NK-92 (cell line): ENCODE data around the gene AHSA1.
"Not testable (repeated sequence)": the region's sequence is repeated elsewhere in the genome, so short reads cannot be mapped to it uniquely, and the experiment has no call there.

Experiments
- DNase-seq: peaks from one replicate; lab custom pipeline; 2025; ENCODE audit not compliant: unreplicated experiment; lab: John Stamatoyannopoulos, UW

The AHSA1 gene

DNA sequence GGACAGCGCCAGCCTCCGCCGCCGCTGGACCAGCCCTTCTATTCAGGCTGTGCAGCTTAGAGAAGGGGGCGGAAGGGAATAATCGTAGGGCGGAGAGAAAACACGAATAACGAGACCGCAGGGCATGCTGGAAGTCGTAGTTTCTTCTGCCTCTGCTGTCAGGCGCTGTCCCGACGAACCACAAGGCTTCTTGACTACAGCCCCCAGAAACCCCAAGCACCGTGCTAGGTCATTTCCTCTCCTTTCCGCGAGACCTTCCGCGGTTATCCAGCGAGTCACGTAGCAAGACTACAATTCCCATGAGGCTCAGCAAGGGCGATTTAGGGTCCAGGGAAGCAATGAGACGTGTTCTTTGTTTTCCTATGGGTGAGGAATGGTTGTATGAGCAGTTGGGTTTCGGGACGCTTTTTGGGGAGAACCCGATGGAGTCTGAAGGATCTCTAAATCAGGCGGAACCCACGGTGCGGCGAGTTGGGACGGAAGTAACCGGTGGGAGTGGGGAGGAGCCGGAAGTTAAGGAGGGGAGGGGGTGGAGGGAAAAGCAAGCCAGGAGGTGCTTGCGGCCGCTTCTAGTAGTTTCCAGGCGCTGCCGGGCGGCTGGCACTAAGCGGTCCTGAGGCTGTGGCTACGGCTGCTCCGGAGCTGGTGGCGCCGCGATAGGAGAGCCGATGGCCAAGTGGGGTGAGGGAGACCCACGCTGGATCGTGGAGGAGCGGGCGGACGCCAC, at the start of gene AHSA1, which contains the start of gene VIPAS39:
Gene AHSA1, plus strand, starts transcription at position 572 of the 727 bp plus-strand sequence. Its CDS starts 97 bp downstream, at position 669.
Gene VIPAS39, minus strand, starts transcription at position 80 of the 727 bp plus-strand sequence. CDS start 3,499 bp downstream, outside the sequence.
- DNase-seq: peak; percentile 85

DNA sequence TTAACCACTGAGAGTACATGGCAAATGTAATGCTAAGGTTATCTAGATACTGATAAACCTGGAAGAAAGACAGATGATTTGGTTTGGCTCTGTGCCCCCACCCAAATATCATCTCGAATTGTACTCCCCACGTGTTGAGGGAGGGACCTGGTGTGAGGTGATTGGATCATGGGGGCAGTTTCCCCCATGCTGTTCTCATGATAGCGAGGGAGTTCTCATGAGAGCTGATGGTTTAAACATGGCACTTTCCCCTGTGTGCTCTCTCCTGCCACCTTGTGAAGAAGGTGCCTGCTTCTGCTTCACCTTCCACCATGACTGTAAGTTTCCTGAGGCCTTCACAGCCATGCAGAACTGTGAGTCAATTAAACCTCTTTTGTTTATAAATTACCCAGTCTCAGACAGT, 48.8 kb upstream of the AHSA1 start:
- no peak for DNase-seq

DNA sequence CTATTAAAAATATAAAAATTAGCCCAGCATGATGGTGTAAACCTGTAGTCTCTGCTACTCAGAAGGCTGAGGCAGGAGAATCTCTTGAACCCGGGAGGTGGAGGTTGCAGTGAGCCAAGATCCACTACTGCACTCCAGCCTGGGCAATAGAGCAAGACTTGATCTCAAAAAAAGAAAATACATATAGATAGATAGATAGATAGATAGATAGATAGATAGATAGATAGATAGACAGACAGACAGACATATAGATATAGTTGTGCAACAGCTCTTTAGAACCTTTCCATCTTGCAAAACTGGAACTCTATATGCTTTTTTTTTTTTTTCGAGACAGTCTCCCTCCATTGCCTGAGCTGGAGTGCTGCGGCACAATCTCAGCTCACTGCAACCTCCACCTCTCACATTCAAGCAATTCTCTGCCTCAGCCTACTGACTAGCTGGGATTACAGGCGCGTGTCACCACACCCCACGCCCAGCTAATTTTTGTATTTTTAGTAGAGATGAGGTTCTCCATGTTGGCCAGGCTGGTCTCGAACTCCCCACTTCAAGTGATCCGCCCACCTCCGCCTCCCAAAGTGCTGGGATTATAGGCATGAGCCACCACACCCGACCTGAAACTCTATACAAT, 42.4 kb upstream of the AHSA1 start:
- DNase-seq: not testable (repeated sequence)

DNA sequence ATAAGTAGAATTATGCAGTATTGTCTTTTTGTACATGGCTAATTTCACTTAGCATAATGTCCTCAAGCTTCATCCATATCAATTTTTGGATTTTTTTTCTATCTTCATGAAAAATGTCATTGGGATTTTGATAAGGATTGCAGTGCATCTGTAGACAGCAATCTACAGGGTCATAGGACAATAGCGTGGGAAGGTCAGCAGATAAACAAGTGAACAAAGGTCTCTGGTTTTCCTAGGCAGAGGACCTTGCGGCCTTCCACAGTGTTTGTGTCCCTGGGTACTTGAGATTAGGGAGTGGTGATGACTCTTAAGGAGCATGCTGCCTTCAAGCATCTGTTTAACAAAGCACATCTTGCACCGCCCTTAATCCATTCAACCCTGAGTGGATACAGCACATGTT, 41.8 kb upstream of the AHSA1 start:
- not testable (repeated sequence) for DNase-seq

DNA sequence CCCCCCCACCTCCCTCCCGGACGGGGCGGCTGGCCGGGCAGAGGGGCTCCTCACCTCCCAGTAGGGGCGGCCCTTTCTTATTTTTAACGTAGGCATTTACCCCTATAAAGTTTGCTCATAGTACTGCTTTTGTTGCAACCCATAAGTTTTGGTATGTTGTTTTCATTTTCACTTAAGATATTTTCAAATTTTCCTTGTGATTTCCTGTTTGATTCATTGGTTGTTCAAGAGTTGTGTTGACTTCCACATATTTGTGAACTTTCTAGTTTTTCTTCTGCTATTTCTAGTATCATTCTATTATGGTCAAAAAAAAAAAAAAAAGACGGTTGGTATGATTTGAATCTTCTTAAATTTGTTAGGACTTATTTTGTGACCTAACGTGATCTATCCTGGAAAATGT, 41.1 kb upstream of the AHSA1 start:
- DNase-seq: no peak

DNA sequence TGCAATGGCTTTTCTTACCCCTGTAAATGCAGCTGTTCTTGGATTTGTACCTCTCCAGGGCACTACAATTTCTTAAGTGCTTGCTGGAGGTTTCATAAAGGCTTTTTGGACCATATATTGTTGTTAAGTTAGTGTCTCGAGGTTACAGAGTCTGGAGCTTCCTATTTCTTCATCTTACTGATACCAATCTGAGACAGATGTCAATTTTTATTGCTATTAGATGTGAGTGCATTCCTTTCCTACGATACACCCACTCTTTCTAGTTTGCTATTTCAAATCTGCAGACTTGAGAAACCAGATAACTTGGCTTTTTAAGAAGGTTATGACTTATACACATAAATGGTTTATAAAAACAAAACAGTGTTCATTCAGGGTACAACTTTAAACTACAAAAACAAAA, 36.7 kb upstream of the AHSA1 start:
- DNase-seq: no peak

DNA sequence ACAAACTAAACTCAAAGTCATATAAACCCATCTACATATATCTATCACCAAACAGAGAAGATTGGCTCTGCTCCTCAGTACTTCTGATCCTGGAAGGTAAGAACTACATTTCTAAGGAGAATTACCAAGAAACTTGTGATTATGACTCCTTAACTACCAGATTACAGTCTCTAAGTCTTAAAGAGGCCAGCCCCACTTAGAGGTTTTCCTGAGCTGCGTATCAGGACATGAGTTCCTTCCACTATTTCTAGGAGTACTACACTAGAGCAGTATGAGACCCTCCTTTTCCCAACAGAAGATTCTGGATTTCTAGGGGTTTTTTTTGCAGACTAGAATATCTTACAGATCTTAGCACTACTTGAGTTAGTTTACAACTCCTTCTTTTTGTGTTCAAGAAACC, 34.5 kb upstream of the AHSA1 start, which contains the start of gene NOXRED1:
Gene NOXRED1, minus strand, starts transcription at position 101 of the 400 bp plus-strand sequence. CDS start 634 bp downstream, outside the sequence.
- no peak for DNase-seq

DNA sequence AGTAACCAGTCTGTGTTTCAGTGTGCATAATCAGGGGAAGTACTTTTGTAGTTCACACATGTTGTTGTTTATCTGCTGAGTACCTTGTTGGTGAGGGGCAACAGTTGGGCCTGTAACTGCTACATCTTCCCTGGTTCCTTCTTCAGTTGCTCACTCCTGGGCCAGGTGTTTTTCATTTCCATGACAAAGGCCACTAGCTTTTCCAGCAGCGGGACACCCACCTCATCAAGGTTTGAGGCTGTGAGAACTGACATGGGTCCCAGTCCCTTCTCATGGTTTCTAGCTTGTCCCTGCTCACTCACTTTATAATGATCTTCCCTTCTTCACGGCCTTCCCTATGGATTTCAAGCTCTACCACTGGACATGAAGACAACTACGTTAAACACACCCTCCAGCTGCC, 33.0 kb upstream of the AHSA1 start:
- DNase-seq: no peak

DNA sequence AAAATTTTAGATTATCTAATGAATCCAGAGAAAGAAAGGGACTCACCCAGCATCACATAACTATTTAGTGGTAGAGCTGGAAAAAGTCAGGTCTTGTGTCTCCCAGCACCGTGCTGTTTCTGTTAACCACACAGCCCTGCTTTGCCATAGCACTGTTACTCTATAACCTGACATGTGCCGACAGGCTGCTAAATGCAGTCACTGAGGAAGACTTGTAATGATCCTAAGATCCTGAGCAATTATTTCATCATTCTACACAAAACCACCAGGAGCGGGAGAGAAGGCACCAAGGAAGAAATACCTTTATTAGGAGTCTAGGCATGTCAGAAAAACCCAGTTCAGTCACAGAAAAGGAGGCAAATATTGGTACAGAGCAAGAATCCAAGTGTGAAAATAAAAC, 31.5 kb upstream of the AHSA1 start:
- no peak for DNase-seq

DNA sequence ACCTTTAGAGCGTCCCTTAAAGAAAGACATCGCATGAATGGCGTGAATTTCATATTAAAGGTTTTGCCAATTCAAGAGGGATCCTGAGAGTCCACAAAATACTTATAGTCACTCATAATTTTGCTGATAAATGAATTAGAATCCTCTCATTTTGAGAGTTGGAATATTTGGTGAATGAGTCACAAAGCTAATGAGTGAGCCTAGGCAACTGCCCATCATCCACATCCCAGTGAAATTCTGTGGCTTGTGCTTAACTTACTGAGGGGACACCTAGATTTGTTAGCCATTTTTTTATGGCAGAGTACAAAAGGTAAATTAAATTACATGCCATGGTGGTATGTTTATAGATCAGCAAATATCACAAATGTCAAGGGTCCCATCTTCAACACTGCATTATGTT, 21.9 kb upstream of the AHSA1 start:
- DNase-seq: no peak

DNA sequence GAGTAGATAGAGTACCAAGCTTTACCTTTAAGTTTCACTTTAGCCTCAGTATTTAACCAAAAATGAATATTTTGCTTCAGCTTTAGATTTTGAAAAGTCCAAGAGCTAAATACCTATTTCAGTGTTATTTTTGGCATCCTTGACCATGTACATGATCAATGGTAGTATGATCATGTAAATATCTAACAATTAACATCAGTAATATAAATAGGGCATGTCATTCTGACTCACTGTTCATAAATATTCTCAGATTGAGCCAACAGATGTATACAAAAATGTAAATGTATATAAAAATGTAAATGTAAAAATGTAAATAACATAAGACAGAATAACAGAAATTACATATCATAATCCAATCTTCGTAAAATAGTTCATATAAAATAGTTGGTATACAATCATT, 19.3 kb upstream of the AHSA1 start:
- DNase-seq: no peak

DNA sequence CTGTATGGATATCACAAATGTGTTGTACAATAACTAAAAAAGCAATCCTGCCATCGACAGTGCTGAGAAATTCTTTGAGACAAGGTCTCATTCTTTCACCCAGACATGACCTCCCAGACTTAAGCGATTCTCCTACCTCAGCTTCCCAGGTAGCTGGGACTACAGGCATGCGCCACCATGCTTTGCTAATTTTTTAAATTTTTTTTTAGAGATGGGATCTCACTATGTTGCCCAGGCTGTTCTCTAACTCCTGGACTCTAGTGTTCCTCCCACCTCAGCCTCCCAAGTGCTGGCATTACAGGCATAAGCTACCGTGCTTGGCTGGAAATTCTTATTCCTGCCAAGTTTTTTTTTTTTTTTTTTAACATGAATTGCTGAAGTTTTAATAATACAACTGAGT, 18.0 kb upstream of the AHSA1 start:
- no peak for DNase-seq

DNA sequence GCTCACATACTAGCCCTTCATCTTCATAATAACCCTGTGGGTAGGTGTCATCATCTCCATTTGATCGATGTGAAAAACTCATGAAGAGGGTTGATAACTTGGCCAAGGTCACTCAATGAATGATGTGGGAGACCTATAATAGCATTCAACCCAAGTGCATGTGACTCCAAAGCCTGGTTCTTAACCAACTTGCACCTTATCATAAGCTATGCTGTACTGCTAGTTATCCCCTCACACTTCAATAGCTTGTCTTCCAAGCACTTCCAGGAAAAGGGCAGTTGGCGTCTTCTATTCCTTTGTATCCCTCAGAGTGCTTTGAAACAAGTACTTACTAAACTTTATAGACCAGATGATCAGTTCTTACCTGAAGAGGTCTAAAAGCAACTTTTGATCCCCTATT, 15.7 kb upstream of the AHSA1 start:
- no peak for DNase-seq

DNA sequence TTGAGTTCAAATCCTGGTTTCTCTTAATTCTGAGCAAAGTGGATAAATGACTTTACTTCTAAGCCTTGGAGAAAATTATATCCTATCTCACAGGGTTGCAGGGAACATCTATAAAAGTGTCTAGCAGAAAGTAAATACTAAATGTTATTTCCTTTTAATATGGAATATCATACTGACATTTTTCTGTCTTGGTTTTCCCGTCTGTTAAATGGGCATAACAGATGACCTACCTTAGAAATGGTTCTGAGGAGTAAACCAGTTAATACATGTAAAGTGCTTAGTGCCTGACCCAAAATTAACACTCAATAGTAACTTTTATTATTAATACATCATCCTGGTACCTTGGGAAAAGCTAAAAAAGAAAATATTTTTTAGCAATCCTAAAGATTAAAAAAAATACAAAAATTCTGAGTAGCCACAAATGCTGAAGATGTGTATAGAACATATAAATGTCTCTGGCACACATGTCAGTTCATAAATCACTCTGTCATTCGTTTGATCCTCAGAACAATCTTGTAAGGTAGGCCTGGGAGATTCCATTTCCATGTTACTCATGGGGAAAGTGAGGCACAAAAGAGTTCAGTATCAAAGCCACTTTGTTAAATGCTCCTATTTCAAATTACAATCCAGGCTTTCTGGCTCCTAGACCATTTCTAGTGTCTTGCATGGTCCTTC, 1.8 kb upstream of the AHSA1 start:
- no peak for DNase-seq

DNA sequence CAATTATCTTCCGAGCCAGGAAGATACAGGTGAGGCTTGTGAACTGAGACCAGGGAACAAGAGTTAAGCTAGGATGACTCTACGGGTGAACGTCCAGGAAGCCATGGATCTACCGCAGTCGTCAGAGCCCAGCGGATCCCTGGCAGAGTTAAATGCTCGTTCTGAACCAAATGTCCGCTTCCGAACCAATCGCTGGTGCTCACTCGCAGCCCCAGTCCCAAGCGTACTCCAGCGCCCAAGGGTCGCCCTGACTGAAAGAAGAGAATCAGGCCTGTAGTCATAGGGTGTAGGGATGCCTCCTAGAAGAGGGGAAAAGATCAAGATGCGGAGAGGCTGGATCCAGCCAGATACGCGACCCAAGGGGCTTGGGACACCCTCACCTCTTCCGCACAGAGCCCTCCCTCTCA, 775 bp upstream of the AHSA1 start:
- no peak for DNase-seq

DNA sequence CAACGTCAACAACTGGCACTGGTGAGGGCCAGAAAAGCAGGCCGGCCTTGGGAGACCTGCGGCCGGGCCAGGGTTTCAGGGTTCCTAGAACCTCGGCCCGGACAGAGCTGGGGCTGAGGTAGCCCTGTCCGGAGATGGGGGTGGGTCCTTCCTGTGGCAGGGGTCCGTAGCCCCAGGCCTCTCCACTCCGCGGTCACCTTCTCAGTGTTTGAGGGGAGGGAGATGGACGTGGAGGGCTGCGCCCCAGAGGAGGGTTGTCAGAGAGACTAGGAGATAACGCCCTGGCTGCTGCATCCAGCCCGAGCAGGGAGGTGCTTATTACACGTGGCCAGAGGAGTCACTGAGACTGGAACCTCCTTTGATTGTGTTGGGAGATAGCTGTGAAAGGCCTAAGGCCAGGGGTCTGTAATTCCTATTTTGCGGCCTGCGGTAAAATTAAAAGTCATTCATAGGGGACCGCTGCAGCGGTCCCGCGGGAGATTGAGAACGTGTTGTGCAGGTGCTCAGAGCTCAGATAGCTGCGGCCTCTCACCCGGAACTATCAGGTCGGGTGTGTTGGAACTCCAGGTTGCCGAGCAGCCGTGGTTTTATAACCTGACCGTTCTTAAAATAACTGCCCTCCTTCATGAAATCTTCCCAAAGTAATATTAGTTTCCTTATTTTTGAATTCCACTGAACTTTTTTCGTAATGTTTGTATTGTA, 507 bp downstream of the AHSA1 start:
- DNase-seq: no peak

DNA sequence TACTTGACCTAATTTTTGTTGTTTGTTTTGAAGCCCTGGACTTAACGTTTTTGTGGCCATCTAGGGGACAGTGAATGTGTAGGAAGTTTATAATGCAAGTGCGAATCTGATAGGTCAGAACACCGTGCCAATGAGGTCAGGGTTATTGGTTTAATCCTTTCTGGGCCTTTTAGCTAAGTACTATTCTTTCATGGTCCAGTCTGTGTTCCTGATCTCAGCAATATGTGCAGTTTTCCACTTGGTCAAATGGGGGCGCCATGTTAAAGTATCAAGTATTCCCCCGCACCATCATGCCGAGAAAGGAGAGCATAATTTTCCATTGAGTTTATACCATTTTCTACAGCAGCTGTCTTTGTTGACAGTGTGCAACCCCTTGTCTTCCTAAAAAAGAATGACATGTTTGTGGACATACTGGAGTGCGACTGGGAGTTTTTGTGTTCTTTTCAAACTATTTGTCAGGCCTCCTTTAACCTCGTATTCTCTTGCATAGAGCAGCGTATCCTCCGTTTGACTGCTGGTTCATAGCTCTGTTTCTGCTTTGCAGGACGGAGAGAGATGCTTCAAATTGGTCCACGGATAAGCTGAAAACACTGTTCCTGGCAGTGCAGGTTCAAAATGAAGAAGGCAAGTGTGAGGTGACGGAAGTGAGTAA, 1.3 kb downstream of the AHSA1 start:
- DNase-seq: no peak

DNA sequence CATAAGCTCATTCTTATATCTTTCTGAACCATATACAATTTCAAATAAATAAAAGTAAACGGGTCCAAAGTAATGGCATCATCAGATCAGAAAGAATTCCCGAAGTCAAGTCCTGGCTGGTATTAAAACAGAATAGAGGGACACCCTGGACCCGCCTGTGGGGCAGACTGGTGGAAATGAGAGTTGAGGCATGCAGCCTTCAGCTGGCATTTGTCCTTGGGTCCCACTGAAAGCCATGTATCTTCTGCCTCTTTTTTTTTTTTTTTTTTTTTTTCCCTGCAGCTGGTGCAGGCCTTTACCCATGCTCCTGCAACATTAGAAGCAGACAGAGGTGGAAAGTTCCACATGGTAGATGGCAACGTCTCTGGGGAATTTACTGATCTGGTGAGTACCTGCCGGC, 9.9 kb downstream of the AHSA1 start:
- DNase-seq: no peak

DNA sequence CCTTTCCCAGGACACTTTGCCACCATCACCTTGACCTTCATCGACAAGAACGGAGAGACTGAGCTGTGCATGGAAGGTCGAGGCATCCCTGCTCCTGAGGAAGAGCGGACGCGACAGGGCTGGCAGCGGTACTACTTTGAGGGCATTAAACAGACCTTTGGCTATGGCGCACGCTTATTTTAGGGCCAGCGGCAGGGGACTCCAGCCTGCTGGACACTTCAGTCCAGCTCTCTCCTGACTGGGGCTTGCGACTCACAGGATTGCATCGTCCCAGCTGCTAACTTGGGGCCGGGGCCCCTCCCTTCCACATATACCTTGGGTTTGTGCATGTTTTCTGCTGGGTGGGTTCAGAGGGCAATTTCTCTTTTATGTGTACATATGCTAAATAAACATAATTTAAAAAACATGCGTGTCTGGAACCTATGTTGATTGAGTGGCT, 11.2 kb downstream of the AHSA1 start:
- no peak for DNase-seq

DNA sequence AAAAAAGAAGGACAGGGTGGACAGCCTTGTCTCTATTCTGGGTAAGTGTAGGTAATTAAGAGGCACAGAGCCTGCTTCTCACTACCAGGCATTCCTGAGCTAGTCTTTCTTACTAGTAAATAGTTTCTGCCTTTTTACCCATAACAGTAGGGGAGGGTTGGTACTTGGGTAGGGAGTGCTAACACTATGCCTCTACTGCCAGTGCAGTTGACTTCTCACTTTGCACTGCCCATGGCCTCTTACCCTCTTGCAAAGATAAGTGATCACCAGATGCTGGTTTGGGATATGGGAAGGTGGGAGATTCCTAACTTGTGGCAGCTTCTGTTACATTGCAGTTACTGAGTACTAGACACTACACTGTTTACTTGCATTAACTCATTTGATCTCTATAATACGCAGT, 11.6 kb downstream of the AHSA1 start:
- DNase-seq: no peak
